Measurements from ENCODE around the gene SBF2.

GRCh38 chr11:10091314-10092045, 202.5 kb downstream of the SBF2 start:
- TF ChIP-seq, protein P1, sequence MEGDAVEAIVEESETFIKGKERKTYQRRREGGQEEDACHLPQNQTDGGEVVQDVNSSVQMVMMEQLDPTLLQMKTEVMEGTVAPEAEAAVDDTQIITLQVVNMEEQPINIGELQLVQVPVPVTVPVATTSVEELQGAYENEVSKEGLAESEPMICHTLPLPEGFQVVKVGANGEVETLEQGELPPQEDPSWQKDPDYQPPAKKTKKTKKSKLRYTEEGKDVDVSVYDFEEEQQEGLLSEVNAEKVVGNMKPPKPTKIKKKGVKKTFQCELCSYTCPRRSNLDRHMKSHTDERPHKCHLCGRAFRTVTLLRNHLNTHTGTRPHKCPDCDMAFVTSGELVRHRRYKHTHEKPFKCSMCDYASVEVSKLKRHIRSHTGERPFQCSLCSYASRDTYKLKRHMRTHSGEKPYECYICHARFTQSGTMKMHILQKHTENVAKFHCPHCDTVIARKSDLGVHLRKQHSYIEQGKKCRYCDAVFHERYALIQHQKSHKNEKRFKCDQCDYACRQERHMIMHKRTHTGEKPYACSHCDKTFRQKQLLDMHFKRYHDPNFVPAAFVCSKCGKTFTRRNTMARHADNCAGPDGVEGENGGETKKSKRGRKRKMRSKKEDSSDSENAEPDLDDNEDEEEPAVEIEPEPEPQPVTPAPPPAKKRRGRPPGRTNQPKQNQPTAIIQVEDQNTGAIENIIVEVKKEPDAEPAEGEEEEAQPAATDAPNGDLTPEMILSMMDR (IDR thresholded peaks at IDR 0.05; ENCODE audit: extremely low read depth in 1 of 2, insufficient read depth in 1 of 2, low read depth in 1 of 2, low read length in 2 of 2) = no peak
- TF ChIP-seq EZH2 (IDR thresholded peaks at IDR 0.05; ENCODE audit: borderline replicate concordance, low read depth, low read length, severe bottlenecking) (no peak), MYC (IDR thresholded peaks at IDR 0.05; ENCODE audit: low read depth, low read length) (no peak), FOS (IDR thresholded peaks at IDR 0.05; ENCODE audit: borderline replicate concordance, insufficient read depth, low read length) (no peak), POLR2A (IDR thresholded peaks at IDR 0.05; ENCODE audit: low read depth, low read length) (no peak)
